ENCODE results near the gene BEND5.

The BEND5 gene

DNA sequence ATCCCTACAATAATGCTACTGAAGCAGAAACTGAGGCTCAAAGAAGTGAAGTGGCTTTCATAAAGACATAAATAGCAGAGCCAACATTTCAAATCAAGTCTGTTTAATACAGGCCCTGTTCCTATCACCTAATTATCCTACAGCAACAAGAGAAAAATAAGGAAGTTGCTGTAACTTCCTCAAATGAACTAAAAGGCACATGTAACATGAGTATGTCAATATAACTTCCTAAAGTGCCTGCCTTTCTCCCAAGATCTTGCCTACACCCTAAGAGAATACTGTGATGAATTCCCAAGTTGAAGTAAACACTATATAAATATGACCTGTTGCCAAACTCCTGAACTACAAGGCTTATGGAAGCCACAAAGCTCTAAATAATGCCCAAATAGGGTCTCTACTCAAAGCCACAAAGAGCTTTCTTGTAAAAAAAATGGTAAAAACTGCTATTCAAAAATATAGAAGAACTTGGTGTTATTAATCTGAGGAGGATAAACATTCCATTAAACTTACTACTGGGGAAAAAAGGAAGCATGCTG, 8.6 kb downstream of the BEND5 start:
- Histone ChIP-seq H3K4me1 (ENCODE audit: control insufficient read depth, insufficient read depth, low read length, poor library complexity, severe bottlenecking) (no peaks in the 10 kb centered on the region), H3K36me3 (ENCODE audit: control insufficient read depth, insufficient read depth, low read length) (no peaks in the 10 kb centered on the region), H3K4me3 (ENCODE audit: insufficient read depth, low read depth, low read length, poor library complexity, severe bottlenecking) (no peak overlapping the region), H3K27ac (ENCODE audit: insufficient read depth, low read length, poor library complexity, severe bottlenecking) (no peak overlapping the region), H3K27me3 (replicated peaks; ENCODE audit: control insufficient read depth, insufficient read depth, low read length, poor library complexity, severe bottlenecking) (no peaks in the 10 kb centered on the region), H3K9me3 (ENCODE audit: control insufficient read depth, low read length) (no peaks in the 10 kb centered on the region)
- no peak for DNase-seq

DNA sequence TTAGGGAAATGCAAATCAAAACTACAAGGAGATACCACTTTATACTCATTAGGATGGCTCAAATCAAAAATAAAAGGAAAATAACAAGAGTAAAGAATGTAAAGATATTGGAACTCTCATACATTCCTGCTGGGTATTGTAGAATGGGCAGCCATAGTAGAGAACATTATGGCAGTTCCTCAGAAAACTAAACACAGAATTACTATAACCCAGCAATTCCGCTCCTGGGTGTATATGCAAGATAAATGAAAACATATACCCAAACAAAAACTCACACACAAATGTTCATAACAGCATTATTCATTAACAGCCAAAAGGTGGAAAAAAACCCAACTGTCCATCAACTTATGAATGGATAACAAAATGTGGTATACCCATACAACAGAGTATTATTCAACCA, 11.4 kb downstream of the BEND5 start:
- Histone ChIP-seq H3K36me3 (ENCODE audit: control insufficient read depth, insufficient read depth, low read length) (no peaks in the 10 kb centered on the region), H3K4me3 (ENCODE audit: insufficient read depth, low read depth, low read length, poor library complexity, severe bottlenecking) (no peak overlapping the region), H3K27me3 (replicated peaks; ENCODE audit: control insufficient read depth, insufficient read depth, low read length, poor library complexity, severe bottlenecking) (no peaks in the 10 kb centered on the region), H3K27ac (ENCODE audit: insufficient read depth, low read length, poor library complexity, severe bottlenecking) (no peak overlapping the region), H3K4me1 (ENCODE audit: control insufficient read depth, insufficient read depth, low read length, poor library complexity, severe bottlenecking) (no peaks in the 10 kb centered on the region), H3K9me3 (ENCODE audit: control insufficient read depth, low read length) (no peaks in the 10 kb centered on the region)
- DNase-seq, result no peak

DNA sequence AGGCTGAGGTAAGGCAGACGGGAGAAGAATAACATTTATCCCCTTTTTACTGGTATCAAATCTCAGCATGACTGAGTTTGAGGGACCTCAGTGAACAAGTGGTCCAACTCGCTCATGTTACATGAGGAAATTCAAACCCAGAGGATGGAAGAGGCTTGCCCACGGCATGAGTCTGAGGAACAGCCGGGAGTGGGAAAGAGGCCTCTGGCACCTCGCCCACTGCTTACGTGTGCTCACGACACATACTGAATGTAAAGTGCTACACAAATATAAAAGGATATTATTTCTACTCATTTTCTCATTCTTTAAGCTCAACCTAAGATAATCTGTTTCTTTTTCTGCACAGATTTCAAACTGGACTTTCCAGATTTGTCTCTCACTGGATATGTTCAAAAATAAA, 14.7 kb downstream of the BEND5 start:
- H3K36me3 ChIP-seq (ENCODE audit: control insufficient read depth, insufficient read depth, low read length), result no peaks in the 10 kb centered on the region
- H3K27ac ChIP-seq (ENCODE audit: insufficient read depth, low read length, poor library complexity, severe bottlenecking), result no peak overlapping the region

DNA sequence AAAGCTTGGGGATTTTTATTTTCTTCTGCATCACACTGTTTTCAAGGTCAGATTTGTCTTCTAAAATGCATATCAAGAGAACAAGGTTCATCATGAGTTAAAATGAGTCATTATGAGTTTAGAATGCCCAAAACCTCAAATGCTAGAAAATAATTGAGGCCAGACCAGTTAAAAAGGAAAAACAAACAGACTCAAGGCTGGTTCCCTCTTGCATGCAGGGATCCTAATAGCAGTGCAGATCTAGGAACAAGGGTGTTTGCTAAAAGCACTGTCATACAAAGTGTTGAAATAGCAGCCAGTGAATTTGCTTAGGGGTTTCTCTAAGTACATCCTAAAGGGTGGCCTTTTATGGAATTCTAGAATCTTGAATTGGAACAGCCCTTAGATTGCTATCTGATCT, 15.3 kb downstream of the BEND5 start:
- H3K4me3 ChIP-seq (ENCODE audit: insufficient read depth, low read depth, low read length, poor library complexity, severe bottlenecking), result no peak overlapping the region
- no peaks in the 10 kb centered on the region for H3K27me3 ChIP-seq (replicated peaks; ENCODE audit: control insufficient read depth, insufficient read depth, low read length, poor library complexity, severe bottlenecking)
- no peaks in the 10 kb centered on the region for H3K9me3 ChIP-seq (ENCODE audit: control insufficient read depth, low read length)
- no peaks in the 10 kb centered on the region for H3K4me1 ChIP-seq (ENCODE audit: control insufficient read depth, insufficient read depth, low read length, poor library complexity, severe bottlenecking)
- DNase-seq, result no peak
- H3K27ac ChIP-seq (ENCODE audit: insufficient read depth, low read length, poor library complexity, severe bottlenecking), result no peak overlapping the region
- no peaks in the 10 kb centered on the region for H3K36me3 ChIP-seq (ENCODE audit: control insufficient read depth, insufficient read depth, low read length)

More for the DNA sequence above, 14.7 kb downstream of the BEND5 start:
- H3K27me3 ChIP-seq (replicated peaks; ENCODE audit: control insufficient read depth, insufficient read depth, low read length, poor library complexity, severe bottlenecking), result no peaks in the 10 kb centered on the region
- H3K4me1 ChIP-seq (ENCODE audit: control insufficient read depth, insufficient read depth, low read length, poor library complexity, severe bottlenecking), result no peaks in the 10 kb centered on the region
- no peak for DNase-seq
- no peak overlapping the region for H3K4me3 ChIP-seq (ENCODE audit: insufficient read depth, low read depth, low read length, poor library complexity, severe bottlenecking)
- no peaks in the 10 kb centered on the region for H3K9me3 ChIP-seq (ENCODE audit: control insufficient read depth, low read length)

DNA sequence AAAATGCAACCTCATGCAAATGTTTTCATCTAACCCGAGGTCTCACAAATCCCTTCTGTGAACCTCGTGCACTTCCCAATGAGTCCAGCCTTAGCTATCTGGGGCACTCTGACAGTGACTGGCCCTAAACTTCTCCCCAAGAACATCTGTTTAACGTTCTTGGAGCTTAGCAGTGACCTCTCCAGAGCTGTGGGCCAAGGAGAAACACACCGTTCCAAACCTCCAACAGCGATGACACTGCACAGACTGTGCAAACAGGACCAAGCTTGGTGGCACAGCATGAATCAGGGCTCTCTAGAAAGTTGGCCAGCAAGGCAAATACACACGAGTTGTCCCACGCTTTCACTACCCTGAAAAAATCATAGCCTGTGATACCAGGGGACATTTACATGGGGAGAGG, 15.8 kb downstream of the BEND5 start:
- no peak for DNase-seq
- H3K27ac ChIP-seq (ENCODE audit: insufficient read depth, low read length, poor library complexity, severe bottlenecking), result no peak overlapping the region
- H3K36me3 ChIP-seq (ENCODE audit: control insufficient read depth, insufficient read depth, low read length), result no peaks in the 10 kb centered on the region
- H3K4me3 ChIP-seq (ENCODE audit: insufficient read depth, low read depth, low read length, poor library complexity, severe bottlenecking), result no peak overlapping the region
- H3K4me1 ChIP-seq (ENCODE audit: control insufficient read depth, insufficient read depth, low read length, poor library complexity, severe bottlenecking), result no peaks in the 10 kb centered on the region
- H3K27me3 ChIP-seq (replicated peaks; ENCODE audit: control insufficient read depth, insufficient read depth, low read length, poor library complexity, severe bottlenecking), result no peaks in the 10 kb centered on the region
- no peaks in the 10 kb centered on the region for H3K9me3 ChIP-seq (ENCODE audit: control insufficient read depth, low read length)

DNA sequence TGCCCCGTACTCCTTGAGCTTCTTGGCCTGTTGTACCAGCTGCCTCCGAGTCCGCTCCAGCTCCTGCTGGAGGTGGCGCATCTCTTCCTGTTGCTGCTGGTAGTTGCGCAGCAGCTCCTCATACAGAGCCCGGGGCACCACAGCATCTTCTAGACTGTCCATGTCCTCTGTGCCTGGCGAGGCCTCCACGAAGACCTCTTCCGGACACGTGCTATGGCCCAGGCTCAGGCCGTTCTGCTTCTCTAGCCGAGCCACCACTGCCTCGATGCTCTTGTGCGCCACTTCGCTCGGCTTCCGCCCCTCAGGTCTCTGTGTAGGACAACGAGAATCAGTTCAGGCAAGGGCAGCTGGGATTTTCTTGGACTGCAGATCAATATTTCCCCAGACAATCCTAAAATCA, 17.7 kb downstream of the BEND5 start:
- H3K9me3 ChIP-seq (ENCODE audit: control insufficient read depth, low read length), result no peaks in the 10 kb centered on the region
- no peaks in the 10 kb centered on the region for H3K4me1 ChIP-seq (ENCODE audit: control insufficient read depth, insufficient read depth, low read length, poor library complexity, severe bottlenecking)
- H3K4me3 ChIP-seq (ENCODE audit: insufficient read depth, low read depth, low read length, poor library complexity, severe bottlenecking), result no peak overlapping the region
- no peak overlapping the region for H3K27ac ChIP-seq (ENCODE audit: insufficient read depth, low read length, poor library complexity, severe bottlenecking)
- H3K36me3 ChIP-seq (ENCODE audit: control insufficient read depth, insufficient read depth, low read length), result no peaks in the 10 kb centered on the region
- no peak for DNase-seq
- H3K27me3 ChIP-seq (replicated peaks; ENCODE audit: control insufficient read depth, insufficient read depth, low read length, poor library complexity, severe bottlenecking), result no peaks in the 10 kb centered on the region

DNA sequence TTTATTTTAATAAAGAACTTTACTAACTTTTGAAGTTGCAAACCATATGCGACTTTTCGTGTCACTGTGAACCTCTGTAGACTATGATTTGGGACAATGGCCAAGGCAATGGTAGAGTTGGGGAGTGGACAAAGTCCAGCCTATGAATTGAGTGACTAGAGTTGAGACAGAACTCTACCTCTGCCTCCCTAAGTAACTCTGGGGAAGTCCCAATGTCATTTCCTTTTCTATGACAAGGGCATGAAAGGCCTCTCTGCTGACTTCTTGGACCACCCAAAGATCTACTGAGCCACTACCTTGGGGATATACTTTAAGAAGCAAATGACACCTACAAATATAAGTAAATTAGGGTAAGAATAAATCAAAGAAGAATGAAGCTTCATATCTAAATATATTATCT, 19.3 kb downstream of the BEND5 start:
- H3K36me3 ChIP-seq (ENCODE audit: control insufficient read depth, insufficient read depth, low read length), result no peaks in the 10 kb centered on the region

DNA sequence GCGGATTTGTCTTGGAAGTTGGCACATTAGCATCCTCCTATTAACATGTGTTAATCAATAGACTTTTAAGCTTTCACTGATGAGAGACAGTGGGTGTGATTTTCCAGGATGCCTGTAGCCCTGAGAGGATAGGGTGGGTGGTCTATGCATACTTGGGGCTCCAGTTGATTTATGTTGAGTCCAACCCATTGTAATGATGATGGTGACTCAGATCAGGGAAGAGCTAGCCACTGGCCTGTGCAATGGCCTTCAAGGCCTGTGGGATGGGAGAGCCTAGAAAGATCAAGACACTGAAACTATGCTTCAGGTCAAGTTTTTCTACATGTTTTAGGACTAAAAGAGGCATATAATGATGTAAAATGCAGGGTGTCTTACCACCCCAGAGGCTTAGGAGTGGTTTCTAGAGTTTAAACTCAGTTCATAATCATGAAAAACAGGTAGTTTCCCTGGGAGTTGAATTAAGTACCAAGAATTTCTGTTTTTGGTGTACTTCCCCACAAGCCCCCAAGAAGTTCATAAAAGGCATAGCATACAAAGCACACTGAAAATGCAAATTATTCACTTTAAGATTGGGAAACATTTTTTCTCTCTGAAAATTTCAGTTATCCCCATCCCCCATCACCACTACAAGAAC, 19.9 kb downstream of the BEND5 start:
- Histone ChIP-seq H3K9me3 (ENCODE audit: control insufficient read depth, low read length) (no peaks in the 10 kb centered on the region), H3K4me3 (ENCODE audit: insufficient read depth, low read depth, low read length, poor library complexity, severe bottlenecking) (no peak overlapping the region), H3K4me1 (ENCODE audit: control insufficient read depth, insufficient read depth, low read length, poor library complexity, severe bottlenecking) (no peaks in the 10 kb centered on the region), H3K27ac (ENCODE audit: insufficient read depth, low read length, poor library complexity, severe bottlenecking) (no peak overlapping the region), H3K27me3 (replicated peaks; ENCODE audit: control insufficient read depth, insufficient read depth, low read length, poor library complexity, severe bottlenecking) (no peaks in the 10 kb centered on the region), H3K36me3 (ENCODE audit: control insufficient read depth, insufficient read depth, low read length) (no peaks in the 10 kb centered on the region)
- DNase-seq, result no peak

More for the DNA sequence above, 19.3 kb downstream of the BEND5 start:
- Histone ChIP-seq H3K4me1 (ENCODE audit: control insufficient read depth, insufficient read depth, low read length, poor library complexity, severe bottlenecking) (no peaks in the 10 kb centered on the region), H3K9me3 (ENCODE audit: control insufficient read depth, low read length) (no peaks in the 10 kb centered on the region), H3K4me3 (ENCODE audit: insufficient read depth, low read depth, low read length, poor library complexity, severe bottlenecking) (no peak overlapping the region), H3K27ac (ENCODE audit: insufficient read depth, low read length, poor library complexity, severe bottlenecking) (no peak overlapping the region), H3K27me3 (replicated peaks; ENCODE audit: control insufficient read depth, insufficient read depth, low read length, poor library complexity, severe bottlenecking) (no peaks in the 10 kb centered on the region)
- no peak for DNase-seq

DNA sequence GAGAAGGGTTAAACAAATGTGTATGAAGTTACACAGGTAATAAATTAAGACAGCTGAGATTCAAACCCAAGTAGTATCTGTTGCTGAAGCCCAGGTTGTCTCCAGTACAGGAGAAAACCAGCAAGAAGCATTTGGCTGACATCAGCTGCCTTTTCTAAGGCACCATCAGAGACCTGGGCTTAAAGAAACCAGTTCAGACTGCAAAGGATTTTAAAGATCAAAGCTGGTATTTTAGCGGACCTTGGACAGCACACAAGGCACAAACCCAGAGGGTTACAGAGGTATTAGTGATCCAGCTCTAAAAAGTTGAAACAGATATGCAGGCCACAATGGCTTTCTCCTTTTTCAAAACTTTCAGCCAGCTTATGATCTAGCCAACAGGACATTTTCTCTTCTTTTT, 23.4 kb downstream of the BEND5 start:
- Histone ChIP-seq H3K4me1 (ENCODE audit: control insufficient read depth, insufficient read depth, low read length, poor library complexity, severe bottlenecking) (no peaks in the 10 kb centered on the region), H3K27ac (ENCODE audit: insufficient read depth, low read length, poor library complexity, severe bottlenecking) (no peak overlapping the region), H3K9me3 (ENCODE audit: control insufficient read depth, low read length) (no peaks in the 10 kb centered on the region), H3K27me3 (replicated peaks; ENCODE audit: control insufficient read depth, insufficient read depth, low read length, poor library complexity, severe bottlenecking) (no peaks in the 10 kb centered on the region), H3K4me3 (ENCODE audit: insufficient read depth, low read depth, low read length, poor library complexity, severe bottlenecking) (no peak overlapping the region), H3K36me3 (ENCODE audit: control insufficient read depth, insufficient read depth, low read length) (no peaks in the 10 kb centered on the region)
- no peak for DNase-seq

DNA sequence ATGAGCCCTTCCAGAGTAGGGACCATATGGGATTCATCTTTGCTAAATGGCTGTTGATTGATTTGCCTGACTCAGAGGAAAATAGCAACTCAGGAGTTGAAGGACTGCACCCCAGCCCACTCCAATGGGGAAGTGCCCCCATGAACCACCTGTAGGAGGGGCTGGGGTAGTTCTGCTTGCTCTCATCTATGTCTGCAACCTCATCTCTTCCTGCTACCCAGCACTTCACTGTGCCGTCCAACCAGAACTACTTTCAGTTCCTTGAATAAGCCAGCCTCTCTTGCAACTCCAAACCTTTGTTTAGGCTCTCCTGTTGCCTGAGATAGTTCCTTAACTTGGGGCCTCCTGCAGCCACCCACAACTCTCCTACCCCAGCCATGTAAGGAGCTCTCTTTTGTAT, 26.6 kb downstream of the BEND5 start:
- no peak overlapping the region for H3K4me3 ChIP-seq (ENCODE audit: insufficient read depth, low read depth, low read length, poor library complexity, severe bottlenecking)
- no peaks in the 10 kb centered on the region for H3K36me3 ChIP-seq (ENCODE audit: control insufficient read depth, insufficient read depth, low read length)
- DNase-seq, result no peak
- no peaks in the 10 kb centered on the region for H3K4me1 ChIP-seq (ENCODE audit: control insufficient read depth, insufficient read depth, low read length, poor library complexity, severe bottlenecking)
- no peak overlapping the region for H3K27ac ChIP-seq (ENCODE audit: insufficient read depth, low read length, poor library complexity, severe bottlenecking)
- no peaks in the 10 kb centered on the region for H3K9me3 ChIP-seq (ENCODE audit: control insufficient read depth, low read length)
- H3K27me3 ChIP-seq (replicated peaks; ENCODE audit: control insufficient read depth, insufficient read depth, low read length, poor library complexity, severe bottlenecking), result no peaks in the 10 kb centered on the region
